ENCODE measurements around the gene AFF3. TPM values are rescaled to one million over a fixed set of nuclear protein-coding genes. Genes with fewer than 3 reads are reported as not detected.

AFF3 gene
- total and polyA plus RNA-seq, 2 of the 8 experiments (the other 6 are each of a cell fraction or from before 2014, with no cell fraction given) = 0.27 to 3.0 TPM

DNA sequence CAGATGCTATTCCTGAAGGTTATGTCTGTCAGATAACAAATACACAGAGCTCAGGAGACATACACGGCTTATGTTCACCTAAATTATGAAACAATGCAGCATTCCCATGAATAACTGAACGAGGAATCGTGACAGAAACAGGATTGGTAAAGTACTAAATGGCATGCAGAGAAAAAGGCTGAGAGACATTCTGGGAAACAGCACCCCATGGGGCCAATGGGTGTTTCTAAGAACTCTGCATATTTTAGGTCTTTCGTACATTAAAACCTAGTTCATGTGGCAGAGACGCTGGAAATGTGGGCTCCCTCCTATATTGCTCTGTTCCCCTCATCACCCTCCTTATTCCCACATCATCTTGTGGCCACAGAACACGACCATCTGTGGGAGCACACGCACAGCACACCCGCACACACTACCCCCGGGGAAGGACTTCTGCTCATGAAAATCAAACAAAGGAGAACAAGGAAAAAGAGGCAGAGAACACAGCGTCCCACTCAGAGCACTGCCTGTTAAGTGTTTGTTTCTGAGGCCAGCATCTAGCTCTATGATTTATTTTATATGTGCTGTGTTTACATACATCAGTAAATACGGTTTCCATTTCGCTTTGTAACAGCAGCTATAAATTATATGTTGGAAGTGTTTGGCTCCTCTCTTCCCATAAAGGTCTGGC is 143.6 kb downstream of the AFF3 start (continued):
- no peak for TF ChIP-seq MAFK (IDR thresholded peaks at IDR 0.05; ENCODE audit: low read depth, low read length)
- no peak for TF ChIP-seq GABPA (IDR thresholded peaks at IDR 0.05; ENCODE audit: borderline replicate concordance, insufficient read depth, low read length)
- TF ChIP-seq RFX5 (IDR thresholded peaks at IDR 0.05; ENCODE audit: borderline replicate concordance, low read depth, low read length) = no peak
- no peak for TF ChIP-seq TEAD4 (IDR thresholded peaks at IDR 0.05; ENCODE audit: low read depth, low read length)
